Measurements from ENCODE around the gene DUSP2.

Gene DUSP2

GRCh38 chr2:96099861-96100798, 45.1 kb downstream of the DUSP2 start:
- DNase-seq (ENCODE audit: low spot score), result no peak

DNA sequence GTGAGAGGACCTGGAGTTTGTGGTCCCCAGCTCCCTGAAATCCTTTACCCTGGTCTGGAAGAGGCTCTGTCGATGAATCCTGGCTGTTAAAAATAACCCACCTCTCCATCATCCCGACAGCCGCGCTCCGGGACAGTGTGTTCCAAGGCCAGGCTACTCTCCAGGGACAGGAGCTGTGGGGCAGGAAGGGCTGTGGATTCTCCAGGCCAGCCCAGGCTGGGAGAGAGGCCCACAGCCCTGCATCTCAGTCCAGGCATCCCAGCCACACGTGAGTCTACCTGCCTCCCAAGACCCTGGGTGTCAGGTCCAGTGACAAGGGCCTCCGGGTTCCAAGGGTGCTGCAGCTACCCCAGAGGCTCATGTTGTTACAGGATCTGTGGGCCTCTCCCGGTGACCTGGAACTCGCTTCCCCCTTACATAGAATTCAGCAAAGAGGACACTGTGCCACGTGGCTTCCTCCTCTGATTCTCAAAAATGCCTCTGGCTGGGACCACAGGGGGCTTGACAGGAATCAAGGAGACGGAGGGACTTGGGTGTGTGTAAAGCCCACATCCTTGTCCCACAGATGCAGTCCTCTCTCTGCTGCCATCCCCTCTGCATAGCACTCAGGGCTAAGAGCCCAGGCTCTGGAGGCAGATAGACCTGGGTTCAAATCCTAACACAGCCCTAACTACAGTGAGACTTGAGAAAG, 46.2 kb downstream of the DUSP2 start:
- DNase-seq (ENCODE audit: low spot score), result no peak

- no peak for DNase-seq (ENCODE audit: low spot score)
Measured at GRCh38 chr2:96097951-96098823, 47.1 kb downstream of the DUSP2 start.

- no peak for DNase-seq (ENCODE audit: low spot score)
Measured at GRCh38 chr2:96097441-96097840, 47.8 kb downstream of the DUSP2 start.

- DNase-seq (ENCODE audit: low spot score), result no peak
Measured at GRCh38 chr2:96095116-96095636, 50.1 kb downstream of the DUSP2 start.

GRCh38 chr2:96093528-96093927, 51.7 kb downstream of the DUSP2 start:
- no peak for DNase-seq (ENCODE audit: low spot score)

Data from kidney capillary endothelial cell (primary cell).